K562 (cell line): ENCODE results near the gene PRM2. TPM values are rescaled to one million over a fixed set of nuclear protein-coding genes. Genes with fewer than 3 reads are reported as not detected.
A peak's percentile ranks its signal among the peaks of the same experiment; 100 is the strongest.

Experiments
- E2F6 ChIP-seq, 2 experiments: IDR thresholded peaks; 2 replicates each; pipeline ENCODE4 v1.6.1; 2011; ENCODE audit warnings: borderline replicate concordance in 1 of 2, control low read depth in 1 of 2, low read depth in 1 of 2, low read length in 1 of 2, mild to moderate bottlenecking in 1 of 2, mixed read lengths in 1 of 2, moderate library complexity in 1 of 2; ENCODE audit not compliant: insufficient read depth in 1 of 2, insufficient read length in 1 of 2, poor library complexity in 1 of 2, severe bottlenecking in 1 of 2; ENCODE audit errors: extremely low read depth in 1 of 2
- FOXM1 ChIP-seq, 2 experiments: fragments of 450-650 bp in 1 of 2; sonication (generic) in 1 of 2; formaldehyde crosslinking in 1 of 2; IDR thresholded peaks; 2 replicates each; pipeline versions ENCODE4 v1.6.1 to v1.9.0; 2017 to 2022; ENCODE audit warnings: low read depth in 2 of 2, mild to moderate bottlenecking in 2 of 2, missing genetic modification reagents in 1 of 2, moderate library complexity in 1 of 2
- FOXP1 ChIP-seq: sonication (generic); formaldehyde crosslinking; IDR thresholded peaks from 2 replicates; pipeline ENCODE4 v1.8.0; 2022; ENCODE audit warnings: mild to moderate bottlenecking, missing genetic modification reagents
- HDAC8 ChIP-seq: fragments of 450-650 bp; IDR thresholded peaks from 2 replicates; pipeline ENCODE4 v1.6.1; 2016; ENCODE audit warnings: mild to moderate bottlenecking, missing genetic modification characterization, moderate library complexity, missing compliant biosample characterization
- HOXB6 ChIP-seq: fragments of 250-450 bp; sonication (Bioruptor Pico); IDR thresholded peaks from 2 replicates; pipeline ENCODE4 v1.5.1; 2022; ENCODE audit warnings: mild to moderate bottlenecking, borderline replicate concordance
- MEIS2 ChIP-seq: fragments of 450-650 bp; IDR thresholded peaks from 2 replicates; pipeline ENCODE4 v1.6.1; 2014; ENCODE audit warnings: mild to moderate bottlenecking; ENCODE audit not compliant: partially characterized antibody
- NR1H2 ChIP-seq: sonication (generic); formaldehyde crosslinking; IDR thresholded peaks from 2 replicates; pipeline ENCODE4 v1.4.0; 2020; ENCODE audit warnings: mild to moderate bottlenecking, missing genetic modification reagents
- NUFIP1 ChIP-seq: fragments of 450-650 bp; IDR thresholded peaks from 2 replicates; pipeline ENCODE4 v1.6.1; 2018; ENCODE audit not compliant: partially characterized antibody
- PHF8 ChIP-seq: fragments of 200-600 bp; sonication (generic); IDR thresholded peaks from 2 replicates; pipeline ENCODE4 v1.6.1; 2012; ENCODE audit warnings: mixed run types, mild to moderate bottlenecking, inconsistent platforms, low read length, moderate library complexity, borderline replicate concordance
- PYGO2 ChIP-seq: fragments of 450-650 bp; IDR thresholded peaks from 2 replicates; pipeline ENCODE4 v1.6.1; 2016; ENCODE audit warnings: mild to moderate bottlenecking, missing genetic modification characterization, moderate library complexity, missing compliant biosample characterization
- RBM25 ChIP-seq: fragments of 200-400 bp; formaldehyde crosslinking; IDR thresholded peaks from 2 replicates; pipeline ENCODE4 v1.6.1; 2018; ENCODE audit warnings: low read length, low read depth, moderate library complexity; ENCODE audit not compliant: severe bottlenecking
- SIN3B ChIP-seq: fragments of 450-650 bp; IDR thresholded peaks from 2 replicates; pipeline ENCODE4 v1.6.1; 2017; ENCODE audit warnings: low read depth, mild to moderate bottlenecking, moderate library complexity
- THAP12 ChIP-seq: fragments of 250-450 bp; sonication (Bioruptor Pico); IDR thresholded peaks from 2 replicates; pipeline ENCODE4 v1.9.0; 2021; ENCODE audit warnings: mild to moderate bottlenecking, inconsistent platforms
- XRCC3 ChIP-seq: fragments of 450-650 bp; IDR thresholded peaks from 2 replicates; pipeline ENCODE4 v1.6.1; 2017; ENCODE audit warnings: mild to moderate bottlenecking, moderate library complexity
- ZBTB5 ChIP-seq: fragments of 450-650 bp; IDR thresholded peaks from 2 replicates; pipeline ENCODE4 v1.6.1; 2017; ENCODE audit warnings: antibody characterized with exemption
- ZNF551 ChIP-seq: fragments of 250-450 bp; sonication (Bioruptor Pico); IDR thresholded peaks from 2 replicates; pipeline ENCODE4 v1.5.0; 2021; ENCODE audit warnings: mild to moderate bottlenecking, moderate library complexity
- ZNF780A ChIP-seq: fragments of 250-450 bp; sonication (Bioruptor Pico); IDR thresholded peaks from 2 replicates; pipeline ENCODE4 v1.5.0; 2021; ENCODE audit warnings: mild to moderate bottlenecking
- ZNF79 ChIP-seq: fragments of 250-450 bp; sonication (Bioruptor Pico); IDR thresholded peaks from 2 replicates; pipeline ENCODE4 v1.4.0; 2020; ENCODE audit warnings: low read depth, mild to moderate bottlenecking, moderate library complexity
- polyA plus RNA-seq, 8 experiments: library from polyadenylated mRNA; depleted of rRNA in 4 of 8; stranded (reverse) in 5 of 8; unstranded in 3 of 8; fragments of >200 nt; fragmentation: Nextera tagmentation in 2 of 8; fragmentation: Illumina TruSeq in 1 of 8; extraction: Ambion mirVana in 2 of 8; extraction: Trizol in 1 of 8; gene quantifications; 2 replicates each; pipeline versions ENCODE4 v1.2.1 to v1.2.3, GENCODE V29; 2011 to 2014; ENCODE audit warnings: inconsistent platforms in 1 of 8, missing spikeins in 1 of 8
- total RNA-seq, 7 experiments: library from RNA; depleted of rRNA in 6 of 7; stranded (reverse); fragments of >200 nt in 6 of 7; fragmentation: Illumina TruSeq in 2 of 7; extraction: Trizol in 2 of 7; gene quantifications; 2 replicates each; pipeline versions ENCODE4 v1.2.1 to v1.2.3, GENCODE V29; 2011 to 2021; ENCODE audit warnings: low replicate concordance in 1 of 7

The PRM2 gene
- total and polyA plus RNA-seq, 9 of the 15 experiments (the other 6 are each of a cell fraction or from before 2014, with no cell fraction given): not detected

GRCh38 chr16:11255737-11256660, 20.3 kb downstream of the PRM2 start, which contains the start of gene SOCS1 (continued):
- TF ChIP-seq HDAC8 (tag): no peak
- TF ChIP-seq ZBTB5: no peak
- no peak for TF ChIP-seq PYGO2 (tag)
- peak; percentile 32; the same call in 1 of the 2 replicates for TF ChIP-seq FOXP1 (CRISPR knock-in tag)
- no peak for TF ChIP-seq ZNF79
- no peak for TF ChIP-seq NUFIP1
- TF ChIP-seq E2F6 (IDR thresholded peaks at IDR 0.05; ENCODE audit: borderline replicate concordance in 1 of 2, extremely low read depth in 1 of 2, insufficient read depth in 1 of 2, insufficient read length in 1 of 2, low read depth in 1 of 2, low read length in 1 of 2, poor library complexity in 1 of 2, severe bottlenecking in 1 of 2): peak in 1 of 2 experiments; percentile 73
- TF ChIP-seq RBM25: peak; percentile 50
- peak; percentile 74 for TF ChIP-seq SIN3B
- no peak for TF ChIP-seq HOXB6 (CRISPR knock-in tag)
- TF ChIP-seq PHF8: peak; percentile 62; the same call in 1 of the 2 replicates
- TF ChIP-seq XRCC3: no peak
- TF ChIP-seq NR1H2 (CRISPR knock-in tag): no peak
- TF ChIP-seq FOXM1 (IDR thresholded peaks at IDR 0.05; ENCODE audit: low read depth): 0 out of 2 replicates have a peak, but pooled peaks have one; percentile 54
- no peak for TF ChIP-seq FOXM1 (CRISPR knock-in tag; IDR thresholded peaks at IDR 0.05; ENCODE audit: low read depth)
- no peak for TF ChIP-seq ZNF780A (CRISPR knock-in tag)
- no peak for TF ChIP-seq THAP12
- TF ChIP-seq ZNF551 (CRISPR knock-in tag): no peak
- TF ChIP-seq MEIS2: peak; percentile 41
